Activated T-helper 17 cell treated with anti-CD3 and anti-CD28 coated beads, Interleukin-2, amount 50 U/mL, for 72 hours (primary cell): Measurements from ENCODE around the gene GLT8D1. TPM values are rescaled to one million over a fixed set of nuclear protein-coding genes. Genes with fewer than 3 reads are reported as not detected.
"Not testable (repeated sequence)": the region's sequence is repeated elsewhere in the genome, so short reads cannot be mapped to it uniquely, and the experiment has no call there.

Experiments
- ATAC-seq: fragments of 150-1000 bp; cut with Tn5 transposase; replicated peaks from 2 replicates; pipeline ENCODE4 v1.10.0; 2021; ENCODE audit warnings: mild to moderate bottlenecking, moderate library complexity
- H3K27ac Mint-ChIP-seq: one replicate; pipeline ENCODE4 v1.8.0; 2022; ENCODE audit warnings: mixed read lengths
- H3K27me3 Mint-ChIP-seq: one replicate; pipeline ENCODE4 v1.8.0; 2022; ENCODE audit warnings: mixed read lengths
- H3K36me3 Mint-ChIP-seq: one replicate; pipeline ENCODE4 v1.8.0; 2022; ENCODE audit warnings: low read depth, mild to moderate bottlenecking, mixed read lengths
- H3K4me1 Mint-ChIP-seq: one replicate; pipeline ENCODE4 v1.8.0; 2022; ENCODE audit warnings: mixed read lengths
- H3K4me3 Mint-ChIP-seq: one replicate; pipeline ENCODE4 v1.8.0; 2022; ENCODE audit warnings: mild to moderate bottlenecking, mixed read lengths
- H3K9me3 Mint-ChIP-seq: one replicate; pipeline ENCODE4 v1.8.0; 2022; ENCODE audit warnings: mixed read lengths
- total RNA-seq, 2 donors: library from RNA; stranded (reverse); gene quantifications; one replicate each; pipeline ENCODE4 v1.2.3, GENCODE V29; 2022

GLT8D1 gene, protein sequence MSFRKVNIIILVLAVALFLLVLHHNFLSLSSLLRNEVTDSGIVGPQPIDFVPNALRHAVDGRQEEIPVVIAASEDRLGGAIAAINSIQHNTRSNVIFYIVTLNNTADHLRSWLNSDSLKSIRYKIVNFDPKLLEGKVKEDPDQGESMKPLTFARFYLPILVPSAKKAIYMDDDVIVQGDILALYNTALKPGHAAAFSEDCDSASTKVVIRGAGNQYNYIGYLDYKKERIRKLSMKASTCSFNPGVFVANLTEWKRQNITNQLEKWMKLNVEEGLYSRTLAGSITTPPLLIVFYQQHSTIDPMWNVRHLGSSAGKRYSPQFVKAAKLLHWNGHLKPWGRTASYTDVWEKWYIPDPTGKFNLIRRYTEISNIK
- 10 to 100 TPM; 34.6 to 37.3 TPM for total RNA-seq

DNA sequence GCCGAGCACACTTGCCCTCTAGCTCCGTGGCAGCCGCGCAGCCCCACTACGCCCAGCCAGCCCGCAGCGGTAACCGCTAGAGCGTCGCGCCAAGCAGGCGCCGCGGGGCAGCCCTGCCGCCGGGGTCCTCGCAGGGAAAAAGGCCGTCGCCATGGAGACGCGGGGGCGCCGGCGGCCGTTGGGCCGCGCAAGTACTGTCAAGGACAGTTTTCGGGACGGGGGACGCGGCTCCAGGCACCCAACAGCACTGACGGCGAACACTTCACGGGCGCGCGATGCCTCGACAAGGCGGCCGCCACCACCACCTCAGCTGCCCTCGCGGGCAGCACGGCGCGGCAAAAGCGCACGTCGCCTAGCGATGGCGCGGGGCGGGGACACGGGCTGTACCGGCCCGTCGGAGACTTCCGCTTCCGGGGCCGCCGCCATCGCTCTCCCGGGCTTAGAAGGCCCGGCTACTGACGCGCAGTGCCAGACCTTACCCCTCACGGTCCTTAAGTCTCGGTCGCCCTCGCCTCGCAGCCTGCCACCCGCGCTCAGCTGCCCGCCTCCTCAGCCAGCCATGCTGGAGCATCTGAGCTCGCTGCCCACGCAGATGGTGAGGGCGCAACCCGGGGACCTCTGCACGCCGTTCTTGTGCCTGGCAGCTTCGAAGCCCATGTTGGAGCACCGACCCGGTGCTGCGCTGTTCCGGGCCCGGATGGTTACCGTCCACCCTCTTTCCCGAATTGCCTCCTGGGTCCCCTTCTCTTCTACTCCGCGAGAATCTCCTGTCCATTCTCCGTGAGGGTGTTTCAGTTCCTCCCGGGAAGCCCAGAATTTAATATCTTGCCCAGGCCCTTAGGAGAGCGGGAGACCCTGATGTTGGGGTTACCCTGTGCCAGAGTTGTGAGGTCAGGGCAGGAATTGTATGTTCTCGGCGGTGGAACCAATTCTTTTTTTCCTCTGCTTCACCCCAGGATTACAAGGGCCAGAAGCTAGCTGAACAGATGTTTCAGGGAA, at the start of gene GLT8D1, which contains the start of gene SPCS1:
Gene GLT8D1, minus strand, starts transcription at position 104 of the 999 bp plus-strand sequence. CDS start 5,331 bp downstream, outside the sequence.
Gene SPCS1, plus strand, starts transcription at position 419 of the 999 bp plus-strand sequence. Its CDS starts 141 bp downstream, at position 560.
- ATAC-seq: peak; percentile 95
- peak within 1 kb of the TSS; percentile 93 for H3K27ac Mint-ChIP-seq
- H3K4me3 Mint-ChIP-seq: peak within 1 kb of the TSS; percentile 98
- H3K36me3 Mint-ChIP-seq: peaks cover 34% of the 10 kb centered on the region
- peaks cover 14% of the 10 kb centered on the region for H3K4me1 Mint-ChIP-seq
- H3K27me3 Mint-ChIP-seq: no peaks in the 10 kb centered on the region
- H3K9me3 Mint-ChIP-seq: no peaks in the 10 kb centered on the region

DNA sequence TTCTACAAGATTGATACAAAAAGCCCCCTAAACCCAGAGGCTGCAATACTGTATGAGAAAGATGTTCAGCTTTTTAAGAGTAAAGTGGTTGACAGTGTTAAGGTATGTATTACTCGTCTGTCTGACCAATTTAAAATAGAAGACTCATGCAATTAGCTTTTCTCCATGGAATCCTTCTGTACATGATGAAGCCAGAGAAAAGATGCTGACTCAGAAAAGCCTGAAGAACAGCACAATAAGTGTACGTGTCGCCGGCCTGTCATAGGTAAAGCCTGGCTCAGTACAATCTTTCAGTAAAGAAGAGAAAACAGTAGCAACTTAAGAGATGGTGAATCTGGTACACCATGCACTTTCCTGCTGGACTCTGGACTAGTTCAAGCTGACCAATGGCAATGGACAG, 48.8 kb upstream of the GLT8D1 start:
- H3K27ac Mint-ChIP-seq: no peak overlapping the region
- no peak for ATAC-seq
- peaks cover 35% of the 10 kb centered on the region for H3K36me3 Mint-ChIP-seq
- H3K4me3 Mint-ChIP-seq: no peak overlapping the region
- no peaks in the 10 kb centered on the region for H3K4me1 Mint-ChIP-seq
- no peaks in the 10 kb centered on the region for H3K27me3 Mint-ChIP-seq
- no peaks in the 10 kb centered on the region for H3K9me3 Mint-ChIP-seq

DNA sequence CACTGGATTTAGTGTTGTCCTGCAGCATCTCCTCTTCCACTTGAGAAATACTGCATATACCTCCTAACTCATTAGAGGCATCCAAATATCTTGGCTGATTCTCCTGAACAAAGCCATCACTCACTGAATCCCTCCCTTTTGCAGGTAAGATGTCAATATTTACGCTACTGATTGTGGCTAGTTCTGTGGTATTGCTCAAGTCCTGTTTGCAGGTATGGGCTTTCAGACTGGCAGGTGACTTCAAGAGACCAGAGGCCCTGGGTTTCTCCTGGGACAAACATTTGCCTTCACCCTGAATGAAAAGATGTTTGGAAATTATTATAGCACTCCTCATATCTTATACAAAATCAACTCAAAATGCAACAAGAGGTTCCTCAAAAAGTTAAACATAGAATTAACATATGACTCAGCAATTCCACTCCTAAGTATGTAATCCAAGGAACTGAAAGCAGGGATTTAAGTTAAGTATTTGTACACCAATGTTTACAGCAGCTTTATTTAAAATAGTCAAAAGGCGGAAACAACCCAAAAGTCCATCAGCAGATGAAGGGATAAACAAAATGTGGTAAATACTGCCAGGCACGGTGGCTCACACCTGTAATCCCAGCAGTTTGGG, 46.6 kb upstream of the GLT8D1 start:
- H3K36me3 Mint-ChIP-seq: peaks cover 37% of the 10 kb centered on the region
- no peak overlapping the region for H3K27ac Mint-ChIP-seq
- no peaks in the 10 kb centered on the region for H3K27me3 Mint-ChIP-seq
- no peak overlapping the region for H3K4me3 Mint-ChIP-seq
- no peak for ATAC-seq
- no peaks in the 10 kb centered on the region for H3K4me1 Mint-ChIP-seq
- no peaks in the 10 kb centered on the region for H3K9me3 Mint-ChIP-seq

DNA sequence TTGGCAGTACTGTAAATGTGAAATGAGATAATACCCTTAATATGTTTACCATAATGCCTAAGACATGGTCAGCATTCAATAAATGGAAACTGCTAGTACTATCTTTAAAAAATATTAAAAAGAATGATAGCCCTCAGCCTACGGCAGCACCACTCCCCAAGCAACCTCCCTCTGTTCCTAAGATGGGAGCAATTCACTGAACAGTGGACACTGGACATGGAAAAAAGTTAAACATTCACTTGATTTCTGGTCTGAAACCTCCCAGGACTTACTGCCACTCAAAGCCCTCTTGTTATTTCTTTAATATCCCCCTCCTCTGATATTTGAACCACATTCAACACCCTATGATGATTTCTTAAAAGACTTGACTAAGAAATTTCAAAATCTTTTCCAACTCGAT, 38.1 kb upstream of the GLT8D1 start:
- no peak for ATAC-seq
- peak overlapping the region; percentile 32 for H3K27ac Mint-ChIP-seq
- no peaks in the 10 kb centered on the region for H3K9me3 Mint-ChIP-seq
- H3K27me3 Mint-ChIP-seq: no peaks in the 10 kb centered on the region
- no peaks in the 10 kb centered on the region for H3K4me1 Mint-ChIP-seq
- peaks cover 46% of the 10 kb centered on the region for H3K36me3 Mint-ChIP-seq
- H3K4me3 Mint-ChIP-seq: no peak overlapping the region

DNA sequence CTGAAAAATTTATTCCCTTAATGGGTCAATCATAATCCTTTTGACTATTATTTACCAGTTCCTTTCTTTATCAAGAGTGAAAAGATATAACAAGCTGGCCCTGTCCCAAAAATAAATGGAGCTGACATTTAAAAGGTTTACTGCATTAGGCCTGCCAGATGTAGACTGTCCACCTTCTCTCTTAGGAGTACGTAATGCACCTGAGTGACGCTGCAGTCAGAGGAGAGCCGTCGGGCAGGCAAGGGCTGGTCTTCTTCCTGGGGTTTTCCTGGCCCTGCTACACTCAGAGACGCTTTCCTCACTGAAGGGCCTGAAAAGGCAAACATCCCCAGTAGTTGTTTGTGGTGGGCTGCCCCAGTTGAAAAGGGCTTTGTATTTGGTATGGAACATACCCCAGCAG, 37.6 kb upstream of the GLT8D1 start:
- no peak overlapping the region for H3K4me3 Mint-ChIP-seq
- ATAC-seq: no peak
- no peaks in the 10 kb centered on the region for H3K9me3 Mint-ChIP-seq
- no peak overlapping the region for H3K27ac Mint-ChIP-seq
- no peaks in the 10 kb centered on the region for H3K27me3 Mint-ChIP-seq
- H3K4me1 Mint-ChIP-seq: no peaks in the 10 kb centered on the region
- peaks cover 46% of the 10 kb centered on the region for H3K36me3 Mint-ChIP-seq

DNA sequence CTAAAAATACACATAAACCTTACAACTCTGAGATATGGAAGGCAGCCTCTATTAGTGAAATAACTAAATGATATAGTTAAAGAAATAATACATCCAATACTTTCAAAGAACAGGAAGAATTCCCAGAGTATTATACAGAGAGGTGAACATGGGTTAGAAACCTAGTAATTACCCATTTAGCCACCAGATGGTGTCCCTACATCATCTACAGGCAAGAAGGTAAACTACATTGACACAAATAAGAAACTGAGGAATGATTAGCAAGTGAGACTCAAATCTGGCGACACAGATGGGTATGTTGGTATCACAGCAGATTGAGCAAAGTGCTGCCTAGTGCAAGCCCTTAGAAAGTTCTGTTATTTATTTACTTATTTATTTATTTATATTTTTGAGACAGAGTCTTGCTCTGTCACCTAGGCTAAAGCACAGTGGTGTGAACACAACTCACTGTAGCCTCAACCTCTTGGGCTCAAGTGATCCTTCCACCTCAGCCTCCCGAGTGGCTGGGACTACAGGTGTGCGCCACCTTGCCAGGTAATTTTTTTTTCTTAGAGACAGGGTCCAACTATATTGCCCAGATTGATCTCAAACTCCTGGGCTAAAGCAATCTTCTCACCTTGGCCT, 36.9 kb upstream of the GLT8D1 start:
- H3K27ac Mint-ChIP-seq: no peak overlapping the region
- H3K27me3 Mint-ChIP-seq: no peaks in the 10 kb centered on the region
- no peaks in the 10 kb centered on the region for H3K9me3 Mint-ChIP-seq
- H3K4me1 Mint-ChIP-seq: no peaks in the 10 kb centered on the region
- H3K4me3 Mint-ChIP-seq: no peak overlapping the region
- ATAC-seq: peak; percentile 58
- peaks cover 49% of the 10 kb centered on the region for H3K36me3 Mint-ChIP-seq

DNA sequence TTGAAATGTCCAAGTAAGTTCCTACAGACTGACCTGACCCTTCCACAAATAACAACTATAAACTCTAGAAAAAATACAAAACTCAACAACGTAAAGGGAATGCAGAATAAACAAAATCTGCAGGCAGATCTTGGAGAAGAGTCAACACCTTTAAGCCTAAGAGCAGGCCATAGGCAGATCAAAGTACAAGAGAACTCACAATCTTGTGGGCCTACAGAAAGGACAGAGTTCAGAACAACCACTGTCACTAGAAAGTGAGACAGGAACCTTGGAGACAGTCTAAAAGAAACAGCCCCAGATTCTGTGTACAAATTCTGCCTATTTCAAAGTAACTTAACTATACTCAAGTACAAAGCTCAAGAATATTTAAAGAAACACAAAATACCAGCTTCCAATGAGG, 34.1 kb upstream of the GLT8D1 start:
- H3K36me3 Mint-ChIP-seq: peaks cover 45% of the 10 kb centered on the region
- H3K27me3 Mint-ChIP-seq: no peaks in the 10 kb centered on the region
- ATAC-seq: no peak
- no peaks in the 10 kb centered on the region for H3K4me1 Mint-ChIP-seq
- no peak overlapping the region for H3K27ac Mint-ChIP-seq
- no peak overlapping the region for H3K4me3 Mint-ChIP-seq
- H3K9me3 Mint-ChIP-seq: no peaks in the 10 kb centered on the region

DNA sequence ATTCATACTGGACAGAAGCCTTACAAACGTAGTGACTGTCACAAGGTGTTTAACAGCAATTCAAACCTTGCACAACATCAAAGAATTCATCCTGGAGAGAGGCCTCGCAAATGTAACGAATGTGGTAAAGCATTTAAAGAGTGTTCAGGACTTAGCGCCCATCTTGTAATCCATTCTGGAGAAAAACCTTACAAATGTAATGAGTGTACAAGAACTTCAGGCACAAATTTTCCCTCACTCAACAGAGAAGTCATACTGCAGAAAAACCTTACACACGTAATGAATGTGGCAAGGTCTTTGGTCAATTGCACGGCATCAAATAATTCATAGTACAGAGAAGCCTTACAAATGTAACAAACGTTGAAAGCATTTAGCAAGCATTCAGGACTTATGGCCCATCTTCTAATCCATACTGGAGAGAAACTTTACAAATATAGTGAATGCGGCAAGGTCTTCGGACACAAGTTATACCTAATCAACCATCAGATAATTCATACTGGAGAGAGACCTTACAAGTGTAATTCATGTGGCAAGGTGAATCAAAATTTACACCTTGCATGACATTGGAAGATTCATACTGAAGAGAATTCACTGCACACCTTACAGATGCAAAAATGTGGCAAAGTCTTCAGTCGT, 27.8 kb upstream of the GLT8D1 start:
- no peaks in the 10 kb centered on the region for H3K4me1 Mint-ChIP-seq
- H3K9me3 Mint-ChIP-seq: peaks cover 6% of the 10 kb centered on the region
- H3K4me3 Mint-ChIP-seq: no peak overlapping the region
- no peak for ATAC-seq
- no peaks in the 10 kb centered on the region for H3K27me3 Mint-ChIP-seq
- H3K27ac Mint-ChIP-seq: no peak overlapping the region
- H3K36me3 Mint-ChIP-seq: peaks cover 39% of the 10 kb centered on the region

DNA sequence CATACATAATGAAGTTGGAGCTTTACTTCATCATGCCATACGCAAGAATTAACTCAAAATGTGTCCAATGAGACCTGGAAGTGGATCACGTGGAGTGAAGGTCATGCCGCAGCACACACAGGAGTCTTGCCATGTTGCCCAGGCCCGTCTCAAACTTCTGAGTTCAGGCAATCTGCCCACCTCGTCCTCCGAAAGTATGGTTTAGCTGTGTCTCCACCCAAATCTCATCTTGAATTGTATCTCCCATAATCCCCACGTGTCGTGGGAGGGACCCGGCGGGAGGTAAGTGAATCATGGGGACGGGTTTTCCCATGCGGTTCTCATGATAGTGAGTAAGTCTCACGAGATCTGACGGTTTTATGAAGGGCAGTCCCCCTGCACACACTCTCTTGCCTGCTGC, 26.0 kb upstream of the GLT8D1 start:
- Mint-ChIP-seq H3K4me1 (no peaks in the 10 kb centered on the region), H3K36me3 (peaks cover 33% of the 10 kb centered on the region), H3K27ac (no peak overlapping the region), H3K4me3 (no peak overlapping the region), H3K9me3 (peaks cover 6% of the 10 kb centered on the region), H3K27me3 (no peaks in the 10 kb centered on the region)
- ATAC-seq: no peak

DNA sequence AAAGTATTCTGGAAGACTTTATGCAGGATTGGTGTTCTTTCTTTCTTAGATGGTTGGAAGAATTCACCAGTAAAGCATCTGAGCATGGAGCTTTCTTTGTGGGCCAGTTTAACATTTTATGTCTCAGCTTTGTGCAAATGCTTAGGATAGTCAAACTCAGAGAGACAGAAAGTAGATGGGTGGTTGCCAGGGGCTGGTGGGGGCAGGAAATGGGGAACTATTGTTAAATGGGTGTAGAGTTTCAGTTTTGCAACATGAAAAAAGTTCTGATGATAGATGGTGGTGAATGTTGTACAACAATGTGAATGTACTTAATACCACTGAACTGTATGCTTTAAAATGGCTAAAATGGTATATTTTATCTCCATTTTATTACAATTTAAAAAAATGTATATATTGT, 25.1 kb upstream of the GLT8D1 start:
- Mint-ChIP-seq H3K27me3 (no peaks in the 10 kb centered on the region), H3K4me1 (no peaks in the 10 kb centered on the region), H3K36me3 (peaks cover 27% of the 10 kb centered on the region), H3K9me3 (peaks cover 6% of the 10 kb centered on the region), H3K4me3 (no peak overlapping the region), H3K27ac (no peak overlapping the region)
- ATAC-seq: no peak

DNA sequence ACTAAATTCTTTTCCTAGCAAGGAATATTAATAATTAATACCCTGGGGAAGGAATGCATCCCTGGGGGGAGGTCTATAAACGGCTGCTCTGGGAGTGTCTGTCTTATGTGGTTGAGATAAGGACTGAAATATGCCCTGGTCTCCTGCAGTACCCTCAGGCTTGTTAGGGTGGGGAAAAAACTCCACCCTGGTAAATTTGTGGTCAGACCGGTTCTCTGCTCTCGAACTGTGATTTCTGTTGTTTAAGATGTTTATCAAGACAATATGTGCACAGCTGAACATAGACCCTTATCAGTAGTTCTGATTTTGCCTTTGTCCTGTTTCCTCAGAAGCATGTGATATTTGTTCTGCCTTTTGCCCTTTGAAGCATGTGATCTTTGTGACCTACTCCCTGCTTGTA, 23.2 kb upstream of the GLT8D1 start:
- not testable (repeated sequence) for H3K27ac Mint-ChIP-seq, ATAC-seq

DNA sequence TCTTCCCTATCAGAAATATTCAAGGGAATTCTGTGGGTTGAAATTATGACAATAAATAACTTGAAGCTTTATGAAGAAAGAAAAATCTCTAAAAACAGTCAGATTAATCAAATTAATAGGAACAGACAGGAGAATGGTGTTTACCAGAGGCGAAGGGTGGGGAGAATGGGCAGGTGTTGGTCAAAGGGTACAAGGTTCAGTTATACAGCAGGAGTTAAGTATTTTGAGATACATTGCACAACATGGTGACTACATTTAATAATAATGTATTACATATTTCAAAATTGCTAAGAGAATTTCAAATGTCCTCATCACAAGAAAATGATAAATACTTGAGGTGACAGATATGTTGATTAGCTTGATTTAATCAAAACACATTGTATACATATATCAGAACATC, 18.9 kb upstream of the GLT8D1 start:
- Mint-ChIP-seq H3K4me3 (no peak overlapping the region), H3K9me3 (no peaks in the 10 kb centered on the region), H3K4me1 (peaks cover 5% of the 10 kb centered on the region), H3K27ac (no peak overlapping the region), H3K27me3 (no peaks in the 10 kb centered on the region), H3K36me3 (no peaks in the 10 kb centered on the region)
- ATAC-seq: no peak

More for the DNA sequence above, 23.2 kb upstream of the GLT8D1 start:
- not testable (repeated sequence) for H3K4me1 Mint-ChIP-seq, H3K4me3 Mint-ChIP-seq, H3K9me3 Mint-ChIP-seq, H3K27me3 Mint-ChIP-seq
- peaks cover 15% of the 10 kb centered on the region for H3K36me3 Mint-ChIP-seq

DNA sequence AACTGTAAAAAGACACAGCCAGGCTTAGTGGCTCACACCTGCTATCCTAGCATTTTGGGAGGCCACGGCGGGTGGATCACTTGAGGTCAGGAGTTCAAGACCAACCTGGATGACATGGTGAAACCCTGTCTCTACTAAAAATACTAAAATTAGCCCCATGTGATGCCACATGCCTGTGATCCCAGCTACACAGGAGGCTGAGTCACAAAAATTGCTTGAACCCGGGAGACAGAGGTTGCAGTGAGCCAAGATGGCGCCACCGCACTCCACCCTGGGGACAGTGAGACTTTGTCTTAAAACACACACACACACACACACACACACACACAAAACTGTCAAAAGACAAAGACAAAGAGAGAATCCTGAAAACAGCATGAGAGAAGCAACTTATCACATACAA, 18.3 kb upstream of the GLT8D1 start:
- Mint-ChIP-seq H3K27ac (no peak overlapping the region), H3K27me3 (no peaks in the 10 kb centered on the region), H3K4me3 (no peak overlapping the region), H3K36me3 (no peaks in the 10 kb centered on the region), H3K4me1 (peaks cover 5% of the 10 kb centered on the region), H3K9me3 (no peaks in the 10 kb centered on the region)
- no peak for ATAC-seq

DNA sequence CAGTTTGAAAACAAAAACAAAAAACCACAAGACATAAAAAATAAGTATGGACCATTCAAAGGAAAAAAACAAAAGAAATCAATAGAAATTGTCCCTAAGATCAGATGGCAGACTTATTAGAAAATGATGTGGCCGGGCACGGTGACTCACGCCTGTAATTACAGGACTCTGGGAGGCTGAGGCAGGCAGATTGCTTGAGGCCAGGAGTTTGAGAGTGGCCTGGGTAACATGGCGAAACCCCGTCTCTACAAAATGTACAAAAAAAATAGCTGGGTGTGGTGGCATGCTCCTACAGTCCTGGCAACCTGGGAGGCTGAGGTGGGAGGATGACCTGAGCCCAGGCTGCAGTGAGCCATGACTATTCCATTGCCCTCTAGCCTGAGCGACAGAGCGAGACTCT, 16.9 kb upstream of the GLT8D1 start:
- Mint-ChIP-seq H3K4me1 (peaks cover 5% of the 10 kb centered on the region), H3K27ac (no peak overlapping the region), H3K4me3 (no peak overlapping the region), H3K27me3 (no peaks in the 10 kb centered on the region), H3K36me3 (no peaks in the 10 kb centered on the region), H3K9me3 (no peaks in the 10 kb centered on the region)
- no peak for ATAC-seq
